ENCODE measurements around the gene MGAT5.

GRCh38 chr2:134375935-134376334 lies 122.1 kb downstream of the MGAT5 start:
- peak in 4 of 5 experiments; percentile 3 to 59 (median 40) for TF ChIP-seq CTCF (IDR thresholded peaks at IDR 0.05)
- TF ChIP-seq POLR2A (IDR thresholded peaks at IDR 0.05) = no peak
- peak in 1 of 2 donors; percentile 17 for TF ChIP-seq EP300 (IDR thresholded peaks at IDR 0.05)
